Coronary artery (tissue), 2 donors: ENCODE data around the gene ALG14.
A peak's percentile ranks its signal among the peaks of the same experiment; 100 is the strongest.

ENCODE experiments used
- DNase-seq: peaks from one replicate; pipeline ENCODE4 v3.0.0-alpha.2; 2017; ENCODE audit warnings: low spot score
- H3K27ac ChIP-seq, 2 donors: fragments of 200-600 bp; sonication (generic); one replicate each; pipeline ENCODE4 v1.5.1; 2016 to 2019
- H3K4me3 ChIP-seq: fragments of 200-600 bp; sonication (generic); 2 replicates; pipeline ENCODE4 v1.5.1; 2016; ENCODE audit warnings: mild to moderate bottlenecking, moderate library complexity
- CTCF ChIP-seq: fragments of 200-600 bp; sonication (generic); IDR thresholded peaks from one replicate; pipeline ENCODE4 v1.5.1; 2019; ENCODE audit warnings: antibody characterized with exemption

The ALG14 gene

GRCh38 chr1:94989911-94990473 is 82.8 kb downstream of the ALG14 start:
- TF ChIP-seq CTCF: no peak
- DNase-seq: no peak
- H3K27ac ChIP-seq: no peak overlapping the region
- H3K4me3 ChIP-seq: no peak overlapping the region

GRCh38 chr1:94989398-94989797 is 83.4 kb downstream of the ALG14 start:
- DNase-seq: no peak
- no peak for TF ChIP-seq CTCF
- Histone ChIP-seq H3K27ac (no peak overlapping the region), H3K4me3 (no peak overlapping the region)

GRCh38 chr1:94988356-94988755 is 84.4 kb downstream of the ALG14 start:
- no peak for DNase-seq
- Histone ChIP-seq H3K4me3 (no peak overlapping the region), H3K27ac (no peak overlapping the region)
- no peak for TF ChIP-seq CTCF

GRCh38 chr1:94986783-94987182 is 86.0 kb downstream of the ALG14 start:
- Histone ChIP-seq H3K4me3 (no peak overlapping the region), H3K27ac (no peak overlapping the region)
- no peak for TF ChIP-seq CTCF
- DNase-seq: no peak

GRCh38 chr1:94983171-94983739 is 89.5 kb downstream of the ALG14 start:
- TF ChIP-seq CTCF: no peak
- DNase-seq: no peak
- Histone ChIP-seq H3K27ac (peak overlapping the region in 1 of 2 donors; percentile 48), H3K4me3 (no peak overlapping the region)

- no peak overlapping the region for H3K4me3 ChIP-seq
- no peak for TF ChIP-seq CTCF
- DNase-seq: no peak
- H3K27ac ChIP-seq: peak overlapping the region in 1 of 2 donors; percentile 48
Observed at GRCh38 chr1:94982398-94982797, 90.4 kb downstream of the ALG14 start.

GRCh38 chr1:94981575-94981973 is 91.2 kb downstream of the ALG14 start:
- TF ChIP-seq CTCF: no peak
- no peak for DNase-seq
- H3K27ac ChIP-seq: no peak overlapping the region

More at GRCh38 chr1:94981575-94981973, 91.2 kb downstream of the ALG14 start:
- H3K4me3 ChIP-seq: no peak overlapping the region
